Peyer's patch (tissue), 4 donors: Measurements from ENCODE around the gene GMPPB.

Experiments used
- POLR2A ChIP-seq, 2 donors: fragments of 450-650 bp; IDR thresholded peaks; one replicate each; pipeline ENCODE4 v1.5.1; 2017; ENCODE audit warnings: antibody characterized with exemption in 2 of 2, mild to moderate bottlenecking in 2 of 2, moderate library complexity in 2 of 2
- TF ChIP-seq, protein P1 (sequence below), 6 experiments: fragments of 450-650 bp in 4 of 6; fragments of 200-600 bp in 2 of 6; sonication (generic) in 1 of 6; IDR thresholded peaks; one replicate each; pipeline ENCODE4 v1.5.1; 2017 to 2019; ENCODE audit warnings: antibody characterized with exemption in 6 of 6, mild to moderate bottlenecking in 3 of 6, moderate library complexity in 1 of 6

GRCh38 chr3:49740427-49740826 lies 16.7 kb upstream of the GMPPB start:
- no peak for TF ChIP-seq POLR2A (IDR thresholded peaks at IDR 0.05)
- TF ChIP-seq, protein P1, sequence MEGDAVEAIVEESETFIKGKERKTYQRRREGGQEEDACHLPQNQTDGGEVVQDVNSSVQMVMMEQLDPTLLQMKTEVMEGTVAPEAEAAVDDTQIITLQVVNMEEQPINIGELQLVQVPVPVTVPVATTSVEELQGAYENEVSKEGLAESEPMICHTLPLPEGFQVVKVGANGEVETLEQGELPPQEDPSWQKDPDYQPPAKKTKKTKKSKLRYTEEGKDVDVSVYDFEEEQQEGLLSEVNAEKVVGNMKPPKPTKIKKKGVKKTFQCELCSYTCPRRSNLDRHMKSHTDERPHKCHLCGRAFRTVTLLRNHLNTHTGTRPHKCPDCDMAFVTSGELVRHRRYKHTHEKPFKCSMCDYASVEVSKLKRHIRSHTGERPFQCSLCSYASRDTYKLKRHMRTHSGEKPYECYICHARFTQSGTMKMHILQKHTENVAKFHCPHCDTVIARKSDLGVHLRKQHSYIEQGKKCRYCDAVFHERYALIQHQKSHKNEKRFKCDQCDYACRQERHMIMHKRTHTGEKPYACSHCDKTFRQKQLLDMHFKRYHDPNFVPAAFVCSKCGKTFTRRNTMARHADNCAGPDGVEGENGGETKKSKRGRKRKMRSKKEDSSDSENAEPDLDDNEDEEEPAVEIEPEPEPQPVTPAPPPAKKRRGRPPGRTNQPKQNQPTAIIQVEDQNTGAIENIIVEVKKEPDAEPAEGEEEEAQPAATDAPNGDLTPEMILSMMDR (IDR thresholded peaks at IDR 0.05), result no peak
